GM13977 (cell line): ENCODE data around the gene MYRIP.

ENCODE experiments used
- DNase-seq: peaks from one replicate; pipeline ENCODE4 v3.0.0; 2012; ENCODE audit warnings: low spot score
- CTCF ChIP-seq: IDR thresholded peaks from 2 replicates; pipeline ENCODE4 v1.5.1; 2012; ENCODE audit warnings: mild to moderate bottlenecking, control low read depth; ENCODE audit not compliant: insufficient read depth; ENCODE audit errors: extremely low read depth, missing control alignments
- in situ Hi-C: fragments of 300-500 bp; cut with MboI; formaldehyde crosslinking; loops from one replicate; pipeline ENCODE4 v1.12.0; 2022; ENCODE audit warnings: low sequenced_read_pairs, low pct_unique_long_range_greater_than_20kb, mixed read lengths, inconsistent platforms; ENCODE audit not compliant: unreplicated experiment

The MYRIP gene

GRCh38 chr3:39978308-39978707, 168.9 kb downstream of the MYRIP start:
- in situ Hi-C loops, result loop anchor here (25.0 kb wide), 1 partner anchor 266 kb away; no protein-coding TSS in a partner anchor
- DNase-seq, result no peak
- TF ChIP-seq CTCF, result no peak

GRCh38 chr3:39980058-39980457, 170.6 kb downstream of the MYRIP start:
- in situ Hi-C loops, result loop anchor here (25.0 kb wide), 1 partner anchor 268 kb away; no protein-coding TSS in a partner anchor
- DNase-seq, result no peak
- TF ChIP-seq CTCF, result no peak

GRCh38 chr3:39980781-39981180, 171.4 kb downstream of the MYRIP start:
- DNase-seq, result no peak
- in situ Hi-C loops, result loop anchor here (25.0 kb wide), 1 partner anchor 268 kb away; no protein-coding TSS in a partner anchor
- no peak for TF ChIP-seq CTCF

GRCh38 chr3:39981547-39982184, 172.3 kb downstream of the MYRIP start:
- no peak for DNase-seq
- TF ChIP-seq CTCF, result no peak
- in situ Hi-C loops, result loop anchor here (25.0 kb wide), 1 partner anchor 269 kb away; no protein-coding TSS in a partner anchor

DNA sequence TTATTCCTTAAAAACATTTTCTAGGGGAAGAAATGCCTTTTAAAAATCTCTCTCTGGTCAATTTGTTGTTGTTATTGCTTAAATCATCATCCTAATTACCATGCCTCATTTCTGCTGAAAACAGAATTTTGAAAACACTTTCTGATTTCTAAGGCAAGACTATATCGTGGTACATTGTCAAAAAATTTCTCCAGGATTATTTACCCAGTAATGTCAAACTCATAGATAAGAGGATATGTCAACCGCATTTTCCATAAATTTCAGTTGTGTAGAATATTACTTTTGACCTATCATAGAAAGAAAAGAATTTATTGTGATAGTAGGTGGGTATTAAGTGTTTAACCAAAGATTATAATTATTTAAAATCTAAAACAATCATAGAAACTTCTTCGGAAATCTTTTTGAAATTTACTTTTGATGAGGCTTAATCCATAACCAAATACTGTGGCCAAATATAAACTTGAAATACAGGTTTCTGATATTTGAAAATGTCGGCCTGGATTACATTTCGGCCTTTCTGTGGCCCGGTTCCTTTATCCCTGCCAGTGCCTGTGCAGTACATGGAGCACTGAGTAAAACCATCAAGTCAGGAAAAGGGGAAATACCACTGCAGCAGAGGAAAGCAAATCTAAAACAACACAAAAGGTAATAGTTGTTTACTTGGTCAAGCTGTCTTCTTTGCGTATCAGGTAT, 173.4 kb downstream of the MYRIP start:
- no peak for TF ChIP-seq CTCF
- in situ Hi-C loops, result loop anchor here (25.0 kb wide), 1 partner anchor 271 kb away; no protein-coding TSS in a partner anchor
- no peak for DNase-seq

DNA sequence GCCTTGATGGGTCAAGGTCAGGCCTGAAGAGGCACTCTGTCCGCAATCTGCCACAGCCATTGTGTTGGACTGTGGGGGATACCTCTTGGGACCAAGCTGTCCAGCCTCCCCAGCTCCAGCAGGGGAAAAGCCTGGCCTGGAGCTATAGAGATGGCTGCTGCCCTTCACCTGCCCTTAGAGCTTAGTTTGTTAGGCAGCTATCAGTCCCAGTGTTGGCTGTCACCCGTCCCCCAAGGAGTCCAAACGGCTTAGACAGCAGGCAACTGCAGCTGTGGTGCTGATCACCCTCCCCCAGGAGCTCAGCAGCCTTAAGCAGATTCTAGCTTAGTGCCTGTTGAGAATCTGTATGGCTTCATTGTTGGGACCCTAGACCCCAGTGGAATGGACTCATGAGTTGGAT, 180.3 kb downstream of the MYRIP start:
- no peak for DNase-seq
- in situ Hi-C loops, result loop anchor here (25.0 kb wide), 1 partner anchor 277 kb away; no protein-coding TSS in a partner anchor
- TF ChIP-seq CTCF, result no peak
